ENCODE measurements around the gene TCF20.

Gene TCF20

DNA sequence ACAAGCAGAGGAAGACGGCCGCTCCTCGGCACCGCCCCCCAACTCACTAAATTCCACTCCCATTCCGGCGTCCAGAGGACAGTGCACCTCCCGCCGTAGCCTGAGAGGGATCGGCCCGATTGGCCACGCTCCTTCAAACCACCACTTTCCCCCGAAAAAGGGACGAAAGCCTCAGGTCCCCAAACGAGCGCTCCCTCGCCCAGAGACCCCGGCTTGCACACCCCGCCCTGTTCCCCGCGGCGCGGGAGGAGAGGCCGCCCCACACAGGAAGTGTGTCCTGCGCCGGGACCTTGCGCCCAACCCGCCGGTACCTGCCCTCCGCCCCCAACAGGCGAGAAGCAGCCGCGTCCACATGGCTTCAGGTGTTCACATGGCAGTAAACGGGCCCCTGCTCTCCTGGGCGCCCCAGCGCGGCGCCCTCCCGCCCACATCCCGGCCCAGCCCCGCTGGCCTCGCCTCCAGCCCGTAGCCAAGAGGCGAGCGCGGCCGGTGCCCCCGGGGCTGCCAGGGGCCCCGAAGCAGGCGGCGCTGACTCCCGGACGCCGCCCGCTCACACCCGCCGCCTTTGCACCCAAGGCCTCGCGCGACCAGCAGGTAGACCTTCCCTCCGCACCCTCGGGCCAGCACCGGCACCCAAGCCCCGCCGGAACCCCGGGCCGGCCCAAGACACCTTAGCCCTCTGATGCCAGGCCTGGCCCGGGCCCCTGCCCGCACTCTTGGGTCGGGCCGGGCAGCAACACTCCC, 849 bp downstream of the TCF20 start:
- no peak for DNase-seq (ENCODE audit: low read depth)
- H3K4me3 ChIP-seq (ENCODE audit: low read depth, low read length), result peak overlapping the region; percentile 99

DNA sequence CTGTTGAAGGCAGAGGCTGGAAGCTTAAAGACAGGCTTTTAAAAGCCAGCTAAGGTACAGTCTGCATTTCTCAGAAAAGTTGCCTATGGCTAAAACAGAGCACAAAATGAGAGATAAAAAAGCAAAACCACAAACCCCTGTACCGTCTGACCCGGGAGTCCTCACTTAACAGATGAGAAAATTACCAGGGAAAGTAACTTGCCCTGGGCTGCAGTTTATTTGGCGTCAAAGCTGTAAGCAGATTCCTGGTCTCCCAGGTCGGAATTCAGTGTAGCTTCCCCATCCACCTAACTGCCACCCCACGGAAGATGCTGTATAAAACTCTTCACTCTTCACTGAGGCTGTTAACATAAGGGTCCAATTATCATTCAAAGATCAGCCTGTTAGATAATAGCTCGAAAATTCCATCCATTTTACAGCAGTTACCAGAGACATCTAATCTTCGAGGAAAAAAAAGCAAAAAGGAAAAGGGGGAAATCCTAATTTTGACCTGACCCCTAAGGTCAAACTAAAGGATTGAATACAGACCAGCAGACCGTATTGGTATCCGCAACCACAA, 1.5 kb downstream of the TCF20 start:
- DNase-seq (ENCODE audit: low read depth), result no peak
- peak overlapping the region; percentile 99 for H3K4me3 ChIP-seq (ENCODE audit: low read depth, low read length)

GRCh38 chr22:42265321-42265720, 5.1 kb downstream of the TCF20 start:
- H3K4me3 ChIP-seq (ENCODE audit: low read depth, low read length), result no peak overlapping the region
- DNase-seq (ENCODE audit: low read depth), result no peak

DNA sequence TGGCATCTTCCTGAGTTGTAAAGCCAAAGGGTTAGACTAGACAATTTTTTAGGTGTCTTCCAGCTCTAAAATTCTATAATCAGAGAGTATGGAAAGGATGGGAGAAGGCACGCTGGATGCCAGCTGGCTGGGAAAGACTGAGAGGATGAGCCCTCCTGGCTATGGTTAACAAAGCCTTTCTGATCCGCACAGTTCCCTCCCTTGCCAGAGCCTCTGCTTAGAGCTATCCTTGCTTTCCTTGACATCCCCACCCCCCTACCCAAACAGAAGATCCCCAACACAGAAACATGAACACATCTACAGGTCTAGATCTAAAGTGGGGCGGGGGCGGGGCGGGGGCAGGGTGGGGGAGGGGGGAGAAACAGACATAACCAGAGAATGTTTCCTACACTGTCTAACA, 6.5 kb downstream of the TCF20 start:
- DNase-seq (ENCODE audit: low read depth), result no peak
- H3K4me3 ChIP-seq (ENCODE audit: low read depth, low read length), result no peak overlapping the region

DNA sequence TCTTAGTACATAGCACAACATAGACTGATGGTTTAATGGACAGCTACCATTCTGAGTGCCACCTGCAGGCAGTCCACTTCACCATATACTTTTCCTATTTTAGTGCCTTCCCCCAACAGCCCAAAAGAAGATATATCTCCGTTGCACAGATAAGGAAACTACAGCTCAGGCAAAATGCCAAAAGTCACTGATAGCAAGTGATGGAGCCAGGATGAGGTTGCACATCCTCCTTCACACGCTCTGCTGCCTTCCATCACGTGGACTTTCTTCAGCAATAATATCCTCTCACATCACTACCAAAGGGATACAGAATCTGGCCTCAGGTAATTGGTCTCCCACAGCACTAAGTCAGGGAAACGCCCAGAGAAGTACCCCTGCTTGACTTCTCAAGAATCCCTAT, 7.5 kb downstream of the TCF20 start:
- DNase-seq (ENCODE audit: low read depth), result no peak
- H3K4me3 ChIP-seq (ENCODE audit: low read depth, low read length), result no peak overlapping the region

- DNase-seq (ENCODE audit: low read depth), result peak; percentile 36
- H3K4me3 ChIP-seq (ENCODE audit: low read depth, low read length), result no peak overlapping the region
Measured at GRCh38 chr22:42261296-42261695, 9.2 kb downstream of the TCF20 start.

DNA sequence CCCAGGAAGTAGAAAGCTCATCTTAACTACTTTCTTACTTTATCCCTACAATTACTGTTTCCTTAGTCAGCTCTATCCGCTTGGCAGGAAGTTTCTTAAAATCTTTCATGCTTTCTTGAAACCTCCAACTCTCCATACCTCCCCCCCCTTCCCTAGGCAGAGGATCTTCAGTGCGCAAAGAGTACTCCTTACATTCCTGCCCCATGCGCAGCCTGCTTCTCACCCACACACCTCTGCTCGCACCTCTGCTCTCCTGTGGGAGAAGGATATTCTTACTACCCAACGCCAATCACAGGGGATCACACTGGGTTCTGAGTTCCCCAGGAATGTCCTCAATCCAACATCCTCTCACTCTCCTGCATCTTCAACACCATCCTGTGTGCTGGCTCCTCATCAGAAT, 12.3 kb downstream of the TCF20 start:
- DNase-seq (ENCODE audit: low read depth), result no peak
- H3K4me3 ChIP-seq (ENCODE audit: low read depth, low read length), result no peak overlapping the region

DNA sequence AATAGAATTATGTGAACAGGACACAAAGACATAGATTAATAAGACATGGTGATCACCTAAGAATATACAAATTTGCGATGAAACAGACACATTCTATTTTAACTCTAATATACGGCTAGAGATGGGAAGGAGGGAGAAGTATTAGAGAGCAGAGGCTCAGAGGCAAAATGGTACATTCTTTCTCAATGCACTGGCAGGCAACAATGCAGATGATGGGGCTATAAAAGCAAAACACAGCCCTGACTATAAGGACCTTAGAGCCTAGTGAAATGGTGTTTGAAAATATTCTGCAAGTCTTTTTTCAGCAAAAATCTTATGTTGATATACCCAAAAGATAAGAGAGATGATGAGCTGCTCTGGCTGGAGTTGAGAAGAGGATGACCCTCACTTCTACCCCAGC, 13.1 kb downstream of the TCF20 start:
- no peak overlapping the region for H3K4me3 ChIP-seq (ENCODE audit: low read depth, low read length)
- no peak for DNase-seq (ENCODE audit: low read depth)

- DNase-seq (ENCODE audit: low read depth), result no peak
- H3K4me3 ChIP-seq (ENCODE audit: low read depth, low read length), result no peak overlapping the region
Measured at GRCh38 chr22:42256930-42257329, 13.5 kb downstream of the TCF20 start.

DNA sequence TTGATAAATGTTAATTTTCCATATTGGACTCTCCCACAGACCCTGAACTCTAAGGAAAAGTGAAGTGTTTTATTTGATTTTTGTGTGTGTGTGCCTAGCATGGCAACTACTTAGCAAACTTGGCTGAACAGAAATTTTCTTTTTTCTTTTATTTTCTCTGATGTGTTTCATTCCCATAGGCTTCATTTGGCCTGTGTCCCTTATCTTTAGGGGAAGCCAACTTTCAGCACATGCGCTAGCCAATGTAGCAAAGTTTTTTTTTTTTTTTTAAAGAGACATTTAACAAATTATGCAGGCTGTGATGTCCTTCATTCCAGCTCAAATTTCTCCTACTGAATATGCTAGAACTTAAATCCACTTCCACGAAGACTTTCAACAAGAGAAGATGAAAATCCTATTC, 14.2 kb downstream of the TCF20 start:
- no peak for DNase-seq (ENCODE audit: low read depth)
- H3K4me3 ChIP-seq (ENCODE audit: low read depth, low read length), result no peak overlapping the region

DNA sequence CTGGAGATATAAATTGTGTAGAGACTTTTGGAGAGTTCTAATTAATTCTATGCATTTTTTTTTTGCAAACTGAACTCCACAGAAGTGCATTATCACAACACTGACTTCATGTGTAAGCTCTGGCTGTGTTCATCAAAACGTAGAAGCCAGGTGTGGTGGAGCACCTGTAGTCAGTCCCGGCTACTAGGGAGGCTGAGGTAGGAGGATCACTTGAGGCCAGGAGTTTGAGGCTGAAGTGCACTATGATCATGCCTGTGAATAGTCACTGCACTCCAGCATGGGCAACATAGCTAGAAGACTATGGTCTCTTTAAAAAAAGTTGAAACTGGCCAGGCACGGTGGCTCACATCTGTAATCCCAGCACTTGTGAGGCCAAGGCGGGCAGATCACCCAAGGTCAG, 20.6 kb downstream of the TCF20 start:
- H3K4me3 ChIP-seq (ENCODE audit: low read depth, low read length), result no peak overlapping the region
- DNase-seq (ENCODE audit: low read depth), result no peak

- no peak overlapping the region for H3K4me3 ChIP-seq (ENCODE audit: low read depth, low read length)
- no peak for DNase-seq (ENCODE audit: low read depth)
Measured at GRCh38 chr22:42248995-42249394, 21.5 kb downstream of the TCF20 start.

DNA sequence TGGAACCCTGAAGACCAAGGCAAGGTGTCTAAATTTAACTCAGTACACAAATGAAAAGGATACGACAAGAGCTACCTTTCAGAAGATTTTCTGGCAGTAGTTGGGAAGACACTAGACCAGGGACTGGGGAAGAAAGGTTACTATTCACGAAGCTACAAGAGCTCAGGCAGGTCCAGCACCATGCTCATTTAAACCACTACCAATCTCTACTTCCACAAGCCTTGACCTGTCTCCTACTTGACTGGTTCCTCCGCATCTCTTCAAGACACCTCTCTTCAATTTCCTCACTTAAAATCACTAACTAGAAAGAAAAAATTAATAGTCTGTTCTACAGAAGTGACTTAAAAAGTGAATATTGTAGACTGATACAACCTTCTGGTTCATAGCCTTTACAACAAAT, 22.9 kb downstream of the TCF20 start:
- no peak for DNase-seq (ENCODE audit: low read depth)
- no peak overlapping the region for H3K4me3 ChIP-seq (ENCODE audit: low read depth, low read length)

DNA sequence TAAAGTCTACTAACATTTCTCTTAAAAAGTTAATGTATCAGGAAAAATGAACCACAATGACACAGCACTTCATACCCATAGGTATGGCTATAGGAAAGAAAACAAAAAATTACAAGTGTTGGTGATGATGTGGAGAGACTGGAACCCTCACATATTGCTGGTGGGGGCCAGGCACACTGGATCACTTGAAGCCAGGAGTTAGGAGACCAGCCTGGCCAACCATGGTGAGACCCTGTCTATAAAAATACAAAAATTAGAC, 26.7 kb downstream of the TCF20 start:
- DNase-seq (ENCODE audit: low read depth), result no peak
- H3K4me3 ChIP-seq (ENCODE audit: low read depth, low read length), result no peak overlapping the region

DNA sequence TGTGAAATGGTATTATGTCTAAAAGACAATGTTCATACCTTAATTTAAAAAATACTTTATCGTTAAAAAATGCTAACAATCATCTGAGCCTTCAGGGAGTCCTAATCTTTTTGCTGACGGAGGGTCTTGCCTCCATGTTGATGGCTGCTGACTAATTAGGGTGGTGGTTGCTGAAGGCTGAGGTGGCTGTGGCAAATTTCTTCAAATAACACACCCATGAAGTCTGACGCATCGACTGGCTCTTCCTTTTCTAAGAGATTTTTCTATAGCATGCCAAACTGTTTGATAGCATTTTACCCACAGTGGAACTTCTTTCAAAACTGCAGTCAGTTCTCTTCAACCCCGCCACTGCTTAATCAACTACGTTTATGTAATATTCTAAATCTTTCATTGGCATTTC, 33.6 kb downstream of the TCF20 start:
- DNase-seq (ENCODE audit: low read depth), result no peak
- no peak overlapping the region for H3K4me3 ChIP-seq (ENCODE audit: low read depth, low read length)

DNA sequence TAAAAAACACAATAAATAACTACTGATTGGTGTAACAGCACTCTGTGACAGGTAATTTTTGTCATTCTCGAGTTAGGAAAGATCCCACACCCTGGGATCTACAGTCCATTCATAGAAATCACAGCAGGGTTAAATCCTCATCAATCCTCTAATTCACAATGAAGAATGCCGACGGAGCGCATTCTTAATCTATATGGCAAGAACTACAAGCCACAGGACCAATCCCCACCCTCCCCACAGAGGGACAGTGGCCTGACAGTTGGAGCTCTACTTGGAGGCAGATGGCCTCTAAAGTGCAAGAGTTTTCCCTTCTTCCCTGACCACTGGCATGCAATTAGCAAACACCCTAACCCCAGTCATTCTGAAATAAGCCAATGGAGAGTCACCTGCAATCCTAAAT, 34.2 kb downstream of the TCF20 start:
- DNase-seq (ENCODE audit: low read depth), result no peak
- no peak overlapping the region for H3K4me3 ChIP-seq (ENCODE audit: low read depth, low read length)

DNA sequence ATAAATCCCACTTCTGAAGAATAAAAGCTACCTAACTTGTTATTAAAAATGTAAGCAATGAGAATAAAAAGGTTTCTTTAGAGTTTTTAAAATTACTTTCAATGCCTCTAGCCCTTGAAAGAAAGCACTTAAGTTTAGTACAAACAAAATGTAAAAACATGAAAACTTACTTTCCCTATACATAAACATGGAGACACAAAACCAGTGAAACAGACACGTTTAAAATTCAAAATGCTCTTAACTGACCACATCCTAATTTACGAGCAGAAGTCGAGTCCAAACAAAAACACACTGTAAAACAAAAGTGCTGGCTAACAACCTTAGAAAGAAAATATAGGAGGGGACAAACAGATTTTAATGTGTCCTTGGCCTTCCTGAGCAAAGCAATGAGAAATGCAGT, 36.6 kb downstream of the TCF20 start:
- DNase-seq (ENCODE audit: low read depth), result no peak
- H3K4me3 ChIP-seq (ENCODE audit: low read depth, low read length), result no peak overlapping the region

DNA sequence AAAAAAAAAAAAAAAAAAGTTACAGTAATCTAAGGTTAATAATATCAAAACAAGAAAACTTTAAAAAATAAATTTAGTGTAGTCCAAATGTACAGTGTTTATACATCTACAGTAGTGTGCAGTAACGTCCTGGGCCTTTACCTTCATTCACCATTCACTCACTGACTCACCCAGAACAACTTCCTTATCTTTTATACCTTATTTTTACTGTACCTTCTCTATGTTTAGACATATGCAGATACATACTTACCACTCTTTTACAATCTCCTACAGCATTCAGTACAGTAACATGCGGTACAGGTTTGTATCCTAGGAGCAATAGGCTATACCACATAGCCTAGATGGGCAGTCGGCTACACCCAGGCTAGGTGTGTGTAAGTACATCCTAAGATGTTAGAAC, 38.5 kb downstream of the TCF20 start:
- DNase-seq (ENCODE audit: low read depth), result no peak
- no peak overlapping the region for H3K4me3 ChIP-seq (ENCODE audit: low read depth, low read length)

- no peak overlapping the region for H3K4me3 ChIP-seq (ENCODE audit: low read depth, low read length)
- DNase-seq (ENCODE audit: low read depth), result peak; percentile 4
Measured at GRCh38 chr22:42229455-42230149, 40.9 kb downstream of the TCF20 start.

GRCh38 chr22:42228483-42228882, 42.0 kb downstream of the TCF20 start:
- no peak for DNase-seq (ENCODE audit: low read depth)

DNA sequence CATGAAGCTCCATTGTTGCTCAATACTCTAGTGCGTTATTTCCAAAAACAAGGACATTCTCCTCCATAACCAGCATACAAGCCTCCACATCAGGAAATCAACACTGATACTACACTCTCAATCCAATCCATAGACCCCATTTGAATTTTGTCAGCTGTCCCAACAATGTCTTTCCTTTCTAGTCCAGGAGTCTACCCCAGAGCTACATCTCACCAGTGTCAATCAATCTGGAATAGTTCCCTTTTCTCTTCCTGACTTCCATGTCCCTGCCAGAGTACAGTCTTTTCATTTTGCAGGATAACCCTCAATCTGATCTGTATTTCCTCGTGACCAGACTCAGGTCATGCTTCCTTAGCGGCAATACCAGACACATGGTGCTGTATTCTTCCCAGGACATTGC, 43.0 kb downstream of the TCF20 start:
- H3K4me3 ChIP-seq (ENCODE audit: low read depth, low read length), result no peak overlapping the region
- no peak for DNase-seq (ENCODE audit: low read depth)

More at GRCh38 chr22:42228483-42228882, 42.0 kb downstream of the TCF20 start:
- H3K4me3 ChIP-seq (ENCODE audit: low read depth, low read length), result no peak overlapping the region

All from skeletal muscle cell (primary cell).